H1 (cell line): Measurements from ENCODE around the gene ZNF106. TPM values are rescaled to one million over a fixed set of nuclear protein-coding genes. Genes with fewer than 3 reads are reported as not detected.

Source experiments
- CTCF ChIA-PET: fragments of 300-600 bp; sonication (Branson Sonifier 250); formaldehyde crosslinking; loops from one replicate; lab custom pipeline; 2021; ENCODE audit not compliant: partially characterized antibody; lab: Charles Lee
- POLR2A ChIA-PET: fragments of 300-600 bp; sonication (Branson Sonifier 250); formaldehyde crosslinking; loops from one replicate; lab custom pipeline; 2021; ENCODE audit warnings: inconsistent platforms; ENCODE audit not compliant: partially characterized antibody; lab: Charles Lee
- DNase-seq, 2 experiments: peaks; one replicate each; pipeline versions ENCODE4 v3.0.0 to v3.0.0-alpha.2; 2010 to 2022; ENCODE audit warnings: low spot score in 2 of 2, low read depth in 1 of 2, mixed read lengths in 1 of 2
- FAIRE-seq: peaks from 2 replicates; lab custom pipeline; 2011; peaks lifted over from hg19 to GRCh38; lab: Jason Lieb, UNC
- H2AFZ ChIP-seq: 2 replicates; pipeline ENCODE4 v1.8.1; 2012; ENCODE audit warnings: low read length, inconsistent platforms
- H2AK5ac ChIP-seq: 2 replicates; pipeline ENCODE4 v1.6.1; 2013; ENCODE audit warnings: low read depth, low read length
- H2BK120ac ChIP-seq: replicated peaks from 2 replicates; pipeline ENCODE3; 2013; ENCODE audit warnings: low read depth, low read length, inconsistent platforms
- H2BK12ac ChIP-seq: 2 replicates; pipeline ENCODE4 v1.6.1; 2013; ENCODE audit warnings: low read depth, low read length
- H2BK15ac ChIP-seq: 2 replicates; pipeline ENCODE4 v1.6.1; 2013; ENCODE audit warnings: low read length
- H2BK20ac ChIP-seq: 2 replicates; pipeline ENCODE4 v1.6.1; 2013; ENCODE audit warnings: low read length
- H2BK5ac ChIP-seq: 2 replicates; pipeline ENCODE4 v1.6.1; 2013; ENCODE audit warnings: low read depth, low read length
- H3K14ac ChIP-seq: 2 replicates; pipeline ENCODE4 v1.6.1; 2013; ENCODE audit warnings: inconsistent platforms; ENCODE audit not compliant: insufficient read length
- H3K18ac ChIP-seq: 2 replicates; pipeline ENCODE4 v1.6.1; 2013; ENCODE audit warnings: low read length; ENCODE audit errors: extremely low read depth
- H3K23ac ChIP-seq: 2 replicates; pipeline ENCODE4 v1.6.1; 2013; ENCODE audit warnings: inconsistent platforms; ENCODE audit not compliant: insufficient read length
- H3K23me2 ChIP-seq: 2 replicates; pipeline ENCODE4 v1.6.1; 2013; ENCODE audit warnings: low read depth, low read length
- H3K27ac ChIP-seq: 2 replicates; pipeline ENCODE4 v1.6.1; 2011; ENCODE audit warnings: low read depth, low read length, inconsistent platforms
- H3K27me3 ChIP-seq, 4 experiments: replicated peaks in 1 of 4; 1 replicate in 1 of 4; 2 replicates in 3 of 4; pipeline versions ENCODE4 v1.6.1 to v1.8.1; 2011 to 2013; ENCODE audit warnings: low read length in 3 of 4, mild to moderate bottlenecking in 3 of 4, inconsistent platforms in 2 of 4, mixed read lengths in 2 of 4, moderate library complexity in 1 of 4; ENCODE audit not compliant: control insufficient read depth in 3 of 4, insufficient read depth in 3 of 4; ENCODE audit errors: extremely low read depth in 1 of 4
- H3K36me3 ChIP-seq, 4 experiments: 2 replicates each; pipeline versions ENCODE4 v1.6.1 to v1.8.1; 2011 to 2013; ENCODE audit warnings: mild to moderate bottlenecking in 4 of 4, low read length in 3 of 4, moderate library complexity in 2 of 4, control low read depth in 1 of 4, inconsistent platforms in 1 of 4; ENCODE audit not compliant: insufficient read depth in 4 of 4, control insufficient read depth in 2 of 4
- H3K4ac ChIP-seq: replicated peaks from 2 replicates; pipeline ENCODE3; 2013; ENCODE audit warnings: low read length, low read depth, mixed read lengths, inconsistent platforms; ENCODE audit not compliant: insufficient read length
- H3K4me1 ChIP-seq, 4 experiments: replicated peaks in 1 of 4; 1 replicate in 1 of 4; 2 replicates in 3 of 4; pipeline versions ENCODE4 v1.6.1 to v1.8.1; 2011 to 2013; ENCODE audit warnings: low read length in 3 of 4, inconsistent platforms in 2 of 4, mixed read lengths in 1 of 4; ENCODE audit not compliant: insufficient read depth in 4 of 4, control insufficient read depth in 3 of 4
- H3K4me2 ChIP-seq, 2 experiments: 2 replicates each; pipeline versions ENCODE4 v1.6.1 to v1.8.1; 2011 to 2013; ENCODE audit warnings: low read depth in 2 of 2, low read length in 2 of 2, control low read depth in 1 of 2, inconsistent platforms in 1 of 2, mild to moderate bottlenecking in 1 of 2; ENCODE audit not compliant: insufficient read depth in 1 of 2
- H3K4me3 ChIP-seq, 4 experiments: fragments of 200-600, 300-600 bp in 1 of 4; sonication (generic), shearing (Covaris generic), sonication (Bioruptor Twin) in 1 of 4; 2 replicates each; pipeline versions ENCODE4 v1.5.1 to v1.8.1; 2011 to 2016; ENCODE audit warnings: low read length in 4 of 4, low read depth in 3 of 4, control low read depth in 2 of 4, inconsistent platforms in 2 of 4, mild to moderate bottlenecking in 2 of 4, mixed read lengths in 1 of 4, moderate library complexity in 1 of 4; ENCODE audit not compliant: insufficient read depth in 2 of 4; ENCODE audit errors: extremely low read depth in 1 of 4
- H3K56ac ChIP-seq: replicated peaks from 2 replicates; pipeline ENCODE3; 2013; ENCODE audit warnings: low read depth, mild to moderate bottlenecking, mixed read lengths, low read length, inconsistent platforms; ENCODE audit not compliant: insufficient read length
- H3K79me1 ChIP-seq: 2 replicates; pipeline ENCODE4 v1.6.1; 2013; ENCODE audit warnings: low read depth, low read length, control low read depth
- H3K79me2 ChIP-seq, 2 experiments: 2 replicates each; pipeline versions ENCODE4 v1.6.1 to v1.8.1; 2012 to 2013; ENCODE audit warnings: low read length in 2 of 2, mild to moderate bottlenecking in 2 of 2, inconsistent platforms in 1 of 2; ENCODE audit not compliant: insufficient read depth in 2 of 2, control insufficient read depth in 1 of 2
- H3K9ac ChIP-seq, 4 experiments: replicated peaks in 1 of 4; 1 replicate in 1 of 4; 2 replicates in 3 of 4; pipeline versions ENCODE4 v1.6.1 to v1.8.1; 2011 to 2013; ENCODE audit warnings: low read depth in 3 of 4, low read length in 3 of 4, control low read depth in 2 of 4, mild to moderate bottlenecking in 2 of 4, moderate library complexity in 2 of 4, inconsistent platforms in 1 of 4; ENCODE audit errors: extremely low read depth in 1 of 4
- H3K9me3 ChIP-seq, 2 experiments: 2 replicates each; pipeline versions ENCODE4 v1.6.1 to v1.8.1; 2012 to 2013; ENCODE audit warnings: mild to moderate bottlenecking in 2 of 2, moderate library complexity in 2 of 2, control low read depth in 1 of 2, inconsistent platforms in 1 of 2, low read depth in 1 of 2, low read length in 1 of 2, mixed read lengths in 1 of 2; ENCODE audit not compliant: insufficient read depth in 2 of 2
- H4K20me1 ChIP-seq, 2 experiments: replicated peaks in 1 of 2; 2 replicates each; pipeline versions ENCODE3 to v1.8.1; 2011 to 2013; ENCODE audit warnings: inconsistent platforms in 2 of 2, low read length in 2 of 2, mild to moderate bottlenecking in 1 of 2; ENCODE audit not compliant: insufficient read depth in 2 of 2, control insufficient read depth in 1 of 2
- H4K5ac ChIP-seq: 2 replicates; pipeline ENCODE4 v1.6.1; 2013; ENCODE audit warnings: low read length, low read depth, mixed read lengths, inconsistent platforms; ENCODE audit not compliant: insufficient read length
- H4K8ac ChIP-seq: 2 replicates; pipeline ENCODE4 v1.8.0; 2013; ENCODE audit warnings: mild to moderate bottlenecking, moderate library complexity, low read length, inconsistent platforms; ENCODE audit not compliant: insufficient read depth; ENCODE audit errors: extremely low read depth
- H4K91ac ChIP-seq: replicated peaks from 2 replicates; pipeline ENCODE3; 2013; ENCODE audit warnings: low read length, mixed read lengths, inconsistent platforms; ENCODE audit not compliant: insufficient read length
- CBX5 ChIP-seq: fragments of 300-800, 300-1000 bp; sonication (generic); IDR thresholded peaks from 2 replicates; pipeline ENCODE4 v1.7.1; 2016; ENCODE audit warnings: antibody characterized with exemption, low read length, low read depth
- CBX8 ChIP-seq: fragments of 300-800, 300-1000 bp; sonication (generic); IDR thresholded peaks from 2 replicates; pipeline ENCODE4 v1.7.1; 2016; ENCODE audit warnings: low read depth, low read length, borderline replicate concordance
- CEBPB ChIP-seq: IDR thresholded peaks from 2 replicates; pipeline ENCODE4 v1.6.1; 2012; ENCODE audit warnings: low read depth, low read length
- CHD1 ChIP-seq: IDR thresholded peaks from 2 replicates; pipeline ENCODE4 v1.6.1; 2012; ENCODE audit warnings: low read depth, low read length, improper control_type of control experiment
- CHD2 ChIP-seq: IDR thresholded peaks from 2 replicates; pipeline ENCODE4 v1.6.1; 2012; ENCODE audit warnings: low read length, improper control_type of control experiment
- EP300 ChIP-seq, 2 experiments: IDR thresholded peaks; 1 replicate in 1 of 2; 2 replicates in 1 of 2; pipeline ENCODE4 v1.6.1; 2011 to 2012; ENCODE audit warnings: low read depth in 2 of 2, low read length in 2 of 2, mild to moderate bottlenecking in 2 of 2, borderline replicate concordance in 1 of 2, inconsistent platforms in 1 of 2, moderate library complexity in 1 of 2
- JUN ChIP-seq: IDR thresholded peaks from 2 replicates; pipeline ENCODE4 v1.6.1; 2011; ENCODE audit warnings: low read depth, mild to moderate bottlenecking, improper control_type of control experiment, low read length
- KDM1A ChIP-seq: fragments of 200-600, 300-600 bp; sonication (generic); IDR thresholded peaks from 2 replicates; pipeline ENCODE4 v1.7.1; 2016; ENCODE audit warnings: mild to moderate bottlenecking, low read length, borderline replicate concordance
- MAX ChIP-seq: IDR thresholded peaks from 2 replicates; pipeline ENCODE4 v1.6.1; 2012; ENCODE audit warnings: inconsistent platforms
- SP2 ChIP-seq: IDR thresholded peaks from 2 replicates; pipeline ENCODE4 v1.6.1; 2012; ENCODE audit warnings: mild to moderate bottlenecking, low read length, inconsistent platforms
- TEAD4 ChIP-seq: IDR thresholded peaks from 2 replicates; pipeline ENCODE4 v1.6.1; 2012; ENCODE audit warnings: low read depth, low read length, inconsistent platforms, mixed read lengths
- WGBS, 2 experiments: shearing (Covaris generic) in 1 of 2; methylation state at CpG; one replicate each; pipeline versions ENCODE4 v1.1.6 to v1.1.7; 2013 to 2015; ENCODE audit warnings: low lambda C conversion rate in 2 of 2, mixed read lengths in 2 of 2, inconsistent platforms in 1 of 2, low coverage in 1 of 2, missing lambda C conversion rate in 1 of 2; ENCODE audit not compliant: insufficient replicate concordance in 2 of 2, insufficient coverage in 1 of 2, insufficient read length in 1 of 2; ENCODE audit errors: extremely low coverage in 1 of 2, missing lambda C conversion rate in 1 of 2; 5-methylcytosine and 5-hydroxymethylcytosine counted together
- polyA plus RNA-seq, 7 experiments: library from polyadenylated mRNA; depleted of rRNA in 3 of 7; stranded (reverse) in 5 of 7; unstranded in 2 of 7; fragments of >200 nt in 5 of 7; fragments of 200-250 nt in 2 of 7; gene quantifications; 1 replicate in 5 of 7; 2 replicates in 1 of 7; 4 replicates in 1 of 7; pipeline versions ENCODE4 v1.2.1 to v1.2.3, GENCODE V29; 2011 to 2013; ENCODE audit warnings: missing spikeins in 2 of 7, mixed read lengths in 2 of 7
- total RNA-seq: library from RNA; stranded (reverse); fragmentation: NEBNext Ultra II Directional; extraction: Animal tissue kit (Norgen Biotek cat#: 25700); gene quantifications from 2 replicates; pipeline ENCODE4 v1.2.1, GENCODE V29; 2021
- TF ChIP-seq, protein P1 (sequence below), 3 experiments: IDR thresholded peaks; 1 replicate in 2 of 3; 2 replicates in 1 of 3; pipeline versions ENCODE4 v1.5.1 to v1.6.1; 2011; ENCODE audit warnings: low read length in 3 of 3, mild to moderate bottlenecking in 3 of 3, inconsistent platforms in 2 of 3, low read depth in 1 of 3, moderate library complexity in 1 of 3; ENCODE audit not compliant: insufficient read depth in 1 of 3; ENCODE audit errors: control extremely low read depth in 1 of 3

The ZNF106 gene
- total and polyA plus RNA-seq, 2 of the 8 experiments (the other 6 are each of a cell fraction or from before 2014, with no cell fraction given) = 18.2 to 62.0 TPM

DNA sequence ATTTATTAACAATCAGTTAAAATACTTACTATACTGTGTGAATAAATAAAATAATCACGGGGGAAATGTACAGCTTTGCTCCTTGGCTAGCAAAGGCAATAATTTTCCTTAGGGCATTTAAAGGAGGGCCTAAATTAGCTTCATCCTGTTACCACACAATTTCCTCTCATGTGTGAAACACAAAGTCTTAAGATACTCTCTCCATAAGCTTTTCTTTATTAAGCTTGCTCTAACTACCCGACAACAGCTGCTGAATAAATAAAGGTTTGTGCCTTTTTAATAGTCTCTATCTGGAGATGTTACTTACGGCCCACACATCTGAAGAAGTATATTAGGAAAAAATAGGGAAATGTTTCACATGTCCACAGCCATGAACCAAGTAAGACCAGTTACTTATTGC, 29.7 kb downstream of the ZNF106 start:
- 90% methylated on average over 3 of the region's 3 CpGs; no CpG with 5 or more reads in 1 of the 2 experiments for WGBS, 2 experiments
- Histone ChIP-seq H3K79me2 (no peaks in the 10 kb centered on the region), H3K4ac (no peak overlapping the region), H2AK5ac (no peak overlapping the region), H3K23me2 (no peaks in the 10 kb centered on the region), H3K9ac (no peak overlapping the region), H3K27me3 (no peaks in the 10 kb centered on the region), H4K91ac (no peak overlapping the region), H4K20me1 (no peaks in the 10 kb centered on the region), H3K9me3 (no peaks in the 10 kb centered on the region), H2BK20ac (no peak overlapping the region), H2BK12ac (no peak overlapping the region), H3K4me3 (no peak overlapping the region), H3K27ac (no peak overlapping the region), H2BK15ac (no peak overlapping the region), H3K56ac (no peak overlapping the region), H2BK120ac (no peak overlapping the region), H3K36me3 (peaks cover 0 to 3% (median 2%) of the 10 kb centered on the region in 4 experiments; a peak in 2 of 8 replicates), H3K14ac (no peak overlapping the region), H4K8ac (no peak overlapping the region), H3K18ac (no peak overlapping the region), H2AFZ (no peak overlapping the region), H2BK5ac (no peak overlapping the region), H3K4me1 (peaks cover 0 to 8% (median 3%) of the 10 kb centered on the region in 4 experiments; a peak in 4 of 7 replicates), H3K4me2 (no peak overlapping the region), H3K23ac (no peak overlapping the region), H3K79me1 (no peaks in the 10 kb centered on the region), H4K5ac (no peak overlapping the region)
- DNase-seq = no peak
- POLR2A ChIA-PET = interaction anchor here (1.1 kb wide), 1 partner anchor 8 kb away, joined by 3 read pairs; no protein-coding TSS in a partner anchor
- FAIRE-seq = no peak
- CTCF ChIA-PET = interaction anchor here (0.8 to 1.3 kb wide), 2 partner anchors 11 to 245 kb away, joined by 4 read pairs; no protein-coding TSS in a partner anchor
- no peak for TF ChIP-seq MAX
- TF ChIP-seq, protein P1, sequence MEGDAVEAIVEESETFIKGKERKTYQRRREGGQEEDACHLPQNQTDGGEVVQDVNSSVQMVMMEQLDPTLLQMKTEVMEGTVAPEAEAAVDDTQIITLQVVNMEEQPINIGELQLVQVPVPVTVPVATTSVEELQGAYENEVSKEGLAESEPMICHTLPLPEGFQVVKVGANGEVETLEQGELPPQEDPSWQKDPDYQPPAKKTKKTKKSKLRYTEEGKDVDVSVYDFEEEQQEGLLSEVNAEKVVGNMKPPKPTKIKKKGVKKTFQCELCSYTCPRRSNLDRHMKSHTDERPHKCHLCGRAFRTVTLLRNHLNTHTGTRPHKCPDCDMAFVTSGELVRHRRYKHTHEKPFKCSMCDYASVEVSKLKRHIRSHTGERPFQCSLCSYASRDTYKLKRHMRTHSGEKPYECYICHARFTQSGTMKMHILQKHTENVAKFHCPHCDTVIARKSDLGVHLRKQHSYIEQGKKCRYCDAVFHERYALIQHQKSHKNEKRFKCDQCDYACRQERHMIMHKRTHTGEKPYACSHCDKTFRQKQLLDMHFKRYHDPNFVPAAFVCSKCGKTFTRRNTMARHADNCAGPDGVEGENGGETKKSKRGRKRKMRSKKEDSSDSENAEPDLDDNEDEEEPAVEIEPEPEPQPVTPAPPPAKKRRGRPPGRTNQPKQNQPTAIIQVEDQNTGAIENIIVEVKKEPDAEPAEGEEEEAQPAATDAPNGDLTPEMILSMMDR (IDR thresholded peaks at IDR 0.05; ENCODE audit: control extremely low read depth in 1 of 3, insufficient read depth in 1 of 3, low read depth in 1 of 3, low read length in 3 of 3) = no peak
- TF ChIP-seq EP300 (IDR thresholded peaks at IDR 0.05; ENCODE audit: borderline replicate concordance in 1 of 2, low read depth in 2 of 2, low read length in 2 of 2) = no peak
- no peak for TF ChIP-seq CEBPB
- no peak for TF ChIP-seq CHD1
- no peak for TF ChIP-seq CBX5
- TF ChIP-seq TEAD4 = no peak
- no peak for TF ChIP-seq KDM1A
- TF ChIP-seq CHD2 = no peak
- no peak for TF ChIP-seq SP2
- TF ChIP-seq CBX8 = no peak
- TF ChIP-seq JUN = no peak
